ENCODE measurements around the gene LBHD2.

The LBHD2 gene

GRCh38 chr14:103067231-103067954 lies 16.6 kb upstream of the LBHD2 start:
- in situ Hi-C loops (cut with HindIII; ENCODE audit: low sequenced_read_pairs) = no loop called here

GRCh38 chr14:103068351-103069073 lies 15.5 kb upstream of the LBHD2 start:
- in situ Hi-C loops (cut with HindIII; ENCODE audit: low sequenced_read_pairs) = no loop called here

GRCh38 chr14:103070263-103070885 lies 13.6 kb upstream of the LBHD2 start:
- in situ Hi-C loops (cut with HindIII; ENCODE audit: low sequenced_read_pairs) = no loop called here

- in situ Hi-C loops (cut with HindIII; ENCODE audit: low sequenced_read_pairs) = no loop called here
Observed at GRCh38 chr14:103070971-103071542, 13.0 kb upstream of the LBHD2 start.

GRCh38 chr14:103071544-103072251 lies 12.3 kb upstream of the LBHD2 start:
- in situ Hi-C loops (cut with HindIII; ENCODE audit: low sequenced_read_pairs) = no loop called here

- in situ Hi-C loops (cut with HindIII; ENCODE audit: low sequenced_read_pairs) = no loop called here
Observed at GRCh38 chr14:103072595-103073366, 11.2 kb upstream of the LBHD2 start.

GRCh38 chr14:103073367-103073875 lies 10.6 kb upstream of the LBHD2 start:
- in situ Hi-C loops (cut with HindIII; ENCODE audit: low sequenced_read_pairs) = no loop called here

- in situ Hi-C loops (cut with HindIII; ENCODE audit: low sequenced_read_pairs) = no loop called here
Observed at GRCh38 chr14:103073876-103074728, 9.9 kb upstream of the LBHD2 start.

- in situ Hi-C loops (cut with HindIII; ENCODE audit: low sequenced_read_pairs) = no loop called here
Observed at GRCh38 chr14:103074729-103075367, 9.2 kb upstream of the LBHD2 start.

- in situ Hi-C loops (cut with HindIII; ENCODE audit: low sequenced_read_pairs) = no loop called here
Observed at GRCh38 chr14:103078420-103078749, 5.6 kb upstream of the LBHD2 start.

GRCh38 chr14:103078860-103079587 lies 5.0 kb upstream of the LBHD2 start:
- in situ Hi-C loops (cut with HindIII; ENCODE audit: low sequenced_read_pairs) = no loop called here

GRCh38 chr14:103081951-103082350 lies 2.1 kb upstream of the LBHD2 start:
- in situ Hi-C loops (cut with HindIII; ENCODE audit: low sequenced_read_pairs) = no loop called here

- in situ Hi-C loops (cut with HindIII; ENCODE audit: low sequenced_read_pairs) = no loop called here
Observed at GRCh38 chr14:103085106-103086091, 1.4 kb downstream of the LBHD2 start.

GRCh38 chr14:103086771-103087342 lies 2.8 kb downstream of the LBHD2 start:
- in situ Hi-C loops (cut with HindIII; ENCODE audit: low sequenced_read_pairs) = no loop called here

- in situ Hi-C loops (cut with HindIII; ENCODE audit: low sequenced_read_pairs) = no loop called here
Observed at GRCh38 chr14:103087343-103087835, 3.4 kb downstream of the LBHD2 start.

- in situ Hi-C loops (cut with HindIII; ENCODE audit: low sequenced_read_pairs) = no loop called here
Observed at GRCh38 chr14:103088921-103089320, 4.9 kb downstream of the LBHD2 start.

Measured in endothelial cell of hepatic sinusoid (primary cell).